ENCODE measurements around the gene SLC35F4. TPM values are rescaled to one million over a fixed set of nuclear protein-coding genes. Genes with fewer than 3 reads are reported as not detected.

The SLC35F4 gene
- total and polyA plus RNA-seq, 2 donors (not counting 3 experiments of a cell fraction or from before 2014, with no cell fraction given) = not detected

- no peak for FAIRE-seq
- dilution Hi-C loops (cut with MboI; ENCODE audit: extremely low pct_ligation_motif_present, low sequenced_read_pairs) = no loop called here
- Histone ChIP-seq H3K9me1 (replicated peaks; ENCODE audit: control insufficient read depth, extremely low read depth, insufficient read depth, low read length) (no peaks in the 10 kb centered on the region), H3K36me3 (ENCODE audit: control insufficient read depth in 2 of 2, extremely low read depth in 1 of 2, insufficient read depth in 2 of 2, low read length in 2 of 2) (no peaks in the 10 kb centered on the region), H2AFZ (ENCODE audit: low read depth, low read length) (no peak overlapping the region), H3K9ac (replicated peaks; ENCODE audit: extremely low read depth, insufficient read depth, low read length) (no peak overlapping the region), H3K79me2 (ENCODE audit: control insufficient read depth, insufficient read depth, low read length) (no peaks in the 10 kb centered on the region), H3K4me3 (replicated peaks in 1 of 3; ENCODE audit: insufficient read depth in 1 of 3, low read depth in 1 of 3, low read length in 3 of 3) (no peak overlapping the region), H3K9me3 (replicated peaks; ENCODE audit: control insufficient read depth, insufficient read depth, low read length) (no peaks in the 10 kb centered on the region), H3K4me2 (ENCODE audit: insufficient read depth, low read length) (no peak overlapping the region), H4K20me1 (replicated peaks; ENCODE audit: control insufficient read depth, extremely low read depth, insufficient read depth, low read length) (no peaks in the 10 kb centered on the region), H3K4me1 (ENCODE audit: control insufficient read depth, extremely low read depth, insufficient read depth, low read length) (no peaks in the 10 kb centered on the region), H3K27ac (ENCODE audit: insufficient read depth, low read depth, low read length) (no peak overlapping the region), H3K27me3 (ENCODE audit: control insufficient read depth in 2 of 2, insufficient read depth in 2 of 2, low read length in 2 of 2) (no peaks in the 10 kb centered on the region)
- intact Hi-C loops (cut with micrococcal nuclease) = no loop called here
- ChIA-PET CTCF (no interaction called here), POLR2A (no interaction called here)
- no peak for DNase-seq (ENCODE audit: low read depth, low spot score)
- no TSS peak for BruUV-seq (replicated peaks)
- no peak for TF ChIP-seq POLR2A (IDR thresholded peaks at IDR 0.05; ENCODE audit: low read depth, low read length)
- TF ChIP-seq JUN (IDR thresholded peaks at IDR 0.05; ENCODE audit: borderline replicate concordance, insufficient read depth, insufficient read length, low read depth) = no peak
- no peak for TF ChIP-seq GATA2 (IDR thresholded peaks at IDR 0.05; ENCODE audit: insufficient read depth, insufficient read length, low read depth, low read length)
- TF ChIP-seq POLR2AphosphoS5 (IDR thresholded peaks at IDR 0.05; ENCODE audit: insufficient read depth, low read depth, low read length) = no peak
- TF ChIP-seq EZH2 (IDR thresholded peaks at IDR 0.05; ENCODE audit: borderline replicate concordance, low read depth, low read length, severe bottlenecking) = no peak
- TF ChIP-seq MYC (IDR thresholded peaks at IDR 0.05; ENCODE audit: low read depth, low read length) = no peak
- TF ChIP-seq FOS (IDR thresholded peaks at IDR 0.05; ENCODE audit: borderline replicate concordance, insufficient read depth, low read length) = no peak
- TF ChIP-seq MAX (IDR thresholded peaks at IDR 0.05; ENCODE audit: insufficient read depth, insufficient read length) = no peak
- no peak for TF ChIP-seq CTCF (IDR thresholded peaks at IDR 0.05; ENCODE audit: extremely low read depth in 1 of 2, insufficient read depth in 1 of 2, low read depth in 1 of 2, low read length in 2 of 2)
Measured at GRCh38 chr14:57634335-57634734, 231.6 kb downstream of the SLC35F4 start.

Measured in endothelial cell of umbilical vein (primary cell).